NCI-H2029 treated with DMSO at 0.1 percent for 48 hours (cell line): Measurements from ENCODE around the gene ASCL5.

ENCODE experiments used
- DNase-seq: peaks from one replicate; lab custom pipeline; 2025; lab: John Stamatoyannopoulos, UW

The ASCL5 gene

GRCh38 chr1:201110616-201111015, 16.4 kb downstream of the ASCL5 start:
- DNase-seq: no peak

- no peak for DNase-seq
Observed at GRCh38 chr1:201110138-201110537, 16.8 kb downstream of the ASCL5 start.

GRCh38 chr1:201109651-201110050, 17.3 kb downstream of the ASCL5 start:
- no peak for DNase-seq

- no peak for DNase-seq
Observed at GRCh38 chr1:201108614-201109013, 18.4 kb downstream of the ASCL5 start.

- DNase-seq: no peak
Observed at GRCh38 chr1:201105688-201106087, 21.3 kb downstream of the ASCL5 start.

GRCh38 chr1:201104141-201104540, 22.8 kb downstream of the ASCL5 start:
- no peak for DNase-seq

- DNase-seq: no peak
Observed at GRCh38 chr1:201103666-201104065, 23.3 kb downstream of the ASCL5 start.

GRCh38 chr1:201100169-201100930, 26.6 kb downstream of the ASCL5 start:
- DNase-seq: no peak

GRCh38 chr1:201098992-201099677, 27.8 kb downstream of the ASCL5 start:
- DNase-seq: no peak

- no peak for DNase-seq
Observed at GRCh38 chr1:201096977-201097856, 29.8 kb downstream of the ASCL5 start.

GRCh38 chr1:201096041-201096461, 30.9 kb downstream of the ASCL5 start:
- DNase-seq: no peak

GRCh38 chr1:201095581-201095980, 31.4 kb downstream of the ASCL5 start:
- DNase-seq: no peak

GRCh38 chr1:201094832-201095231, 32.2 kb downstream of the ASCL5 start:
- no peak for DNase-seq

GRCh38 chr1:201093962-201094361, 33.0 kb downstream of the ASCL5 start:
- no peak for DNase-seq

- no peak for DNase-seq
Observed at GRCh38 chr1:201093561-201093960, 33.4 kb downstream of the ASCL5 start.

GRCh38 chr1:201092738-201093137, 34.2 kb downstream of the ASCL5 start:
- DNase-seq: no peak

GRCh38 chr1:201091256-201091655, 35.7 kb downstream of the ASCL5 start:
- DNase-seq: no peak

GRCh38 chr1:201090541-201090940, 36.4 kb downstream of the ASCL5 start:
- no peak for DNase-seq

GRCh38 chr1:201089596-201089995, 37.4 kb downstream of the ASCL5 start:
- no peak for DNase-seq

GRCh38 chr1:201088901-201089525, 38.0 kb downstream of the ASCL5 start:
- DNase-seq: no peak

GRCh38 chr1:201088395-201088794, 38.6 kb downstream of the ASCL5 start:
- DNase-seq: no peak
